ENCODE data around the gene ENG.
"Not testable (repeated sequence)": the region's sequence is repeated elsewhere in the genome, so short reads cannot be mapped to it uniquely, and the experiment has no call there.

ENG gene

DNA sequence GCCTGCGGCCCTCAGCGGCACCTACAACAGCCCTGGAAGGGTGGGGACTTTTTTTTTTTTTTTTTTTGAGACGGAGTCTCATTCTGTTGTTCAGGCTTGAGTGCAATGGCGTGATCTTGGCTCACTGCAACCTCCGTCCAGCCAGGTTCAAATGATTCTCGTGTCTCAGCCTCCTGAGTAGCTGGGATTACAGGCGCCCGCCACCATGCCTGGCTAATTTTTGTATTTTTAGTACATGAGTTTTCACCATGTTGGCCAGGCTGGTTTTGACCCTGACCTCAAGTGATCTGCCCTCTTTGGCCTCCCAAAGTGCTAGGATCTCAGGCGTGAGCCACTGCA is 15.7 kb upstream of the ENG start:
- not testable (repeated sequence) for H3F3A ChIP-seq (ENCODE audit: low read depth); H3K27me3 ChIP-seq (ENCODE audit: insufficient read depth, low read length, poor library complexity, severe bottlenecking); H3K9me3 ChIP-seq (ENCODE audit: insufficient read depth, low read depth, low read length); H3K4me3 ChIP-seq (ENCODE audit: low read length, poor library complexity, severe bottlenecking); H3K79me2 ChIP-seq (ENCODE audit: insufficient read depth, low read length); H3K4me2 ChIP-seq (ENCODE audit: low read depth, low read length, poor library complexity, severe bottlenecking); H4K20me1 ChIP-seq (ENCODE audit: insufficient read depth, low read length, poor library complexity, severe bottlenecking); H2AFZ ChIP-seq (ENCODE audit: low read length); H3K9me2 ChIP-seq (replicated peaks; ENCODE audit: low read depth, low read length); H3K36me3 ChIP-seq (ENCODE audit: insufficient read depth, low read length); H3K9ac ChIP-seq (ENCODE audit: low read depth, low read length, poor library complexity, severe bottlenecking)
- TF ChIP-seq, protein P1, sequence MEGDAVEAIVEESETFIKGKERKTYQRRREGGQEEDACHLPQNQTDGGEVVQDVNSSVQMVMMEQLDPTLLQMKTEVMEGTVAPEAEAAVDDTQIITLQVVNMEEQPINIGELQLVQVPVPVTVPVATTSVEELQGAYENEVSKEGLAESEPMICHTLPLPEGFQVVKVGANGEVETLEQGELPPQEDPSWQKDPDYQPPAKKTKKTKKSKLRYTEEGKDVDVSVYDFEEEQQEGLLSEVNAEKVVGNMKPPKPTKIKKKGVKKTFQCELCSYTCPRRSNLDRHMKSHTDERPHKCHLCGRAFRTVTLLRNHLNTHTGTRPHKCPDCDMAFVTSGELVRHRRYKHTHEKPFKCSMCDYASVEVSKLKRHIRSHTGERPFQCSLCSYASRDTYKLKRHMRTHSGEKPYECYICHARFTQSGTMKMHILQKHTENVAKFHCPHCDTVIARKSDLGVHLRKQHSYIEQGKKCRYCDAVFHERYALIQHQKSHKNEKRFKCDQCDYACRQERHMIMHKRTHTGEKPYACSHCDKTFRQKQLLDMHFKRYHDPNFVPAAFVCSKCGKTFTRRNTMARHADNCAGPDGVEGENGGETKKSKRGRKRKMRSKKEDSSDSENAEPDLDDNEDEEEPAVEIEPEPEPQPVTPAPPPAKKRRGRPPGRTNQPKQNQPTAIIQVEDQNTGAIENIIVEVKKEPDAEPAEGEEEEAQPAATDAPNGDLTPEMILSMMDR (conservative IDR thresholded peaks at IDR 0.05; ENCODE audit: low read length) = 0 out of 2 replicates have a peak, but pooled peaks have one; percentile 21
- peaks cover 14% of the 10 kb centered on the region for H3K4me1 ChIP-seq (ENCODE audit: insufficient read depth, low read length, poor library complexity, severe bottlenecking)

DNA sequence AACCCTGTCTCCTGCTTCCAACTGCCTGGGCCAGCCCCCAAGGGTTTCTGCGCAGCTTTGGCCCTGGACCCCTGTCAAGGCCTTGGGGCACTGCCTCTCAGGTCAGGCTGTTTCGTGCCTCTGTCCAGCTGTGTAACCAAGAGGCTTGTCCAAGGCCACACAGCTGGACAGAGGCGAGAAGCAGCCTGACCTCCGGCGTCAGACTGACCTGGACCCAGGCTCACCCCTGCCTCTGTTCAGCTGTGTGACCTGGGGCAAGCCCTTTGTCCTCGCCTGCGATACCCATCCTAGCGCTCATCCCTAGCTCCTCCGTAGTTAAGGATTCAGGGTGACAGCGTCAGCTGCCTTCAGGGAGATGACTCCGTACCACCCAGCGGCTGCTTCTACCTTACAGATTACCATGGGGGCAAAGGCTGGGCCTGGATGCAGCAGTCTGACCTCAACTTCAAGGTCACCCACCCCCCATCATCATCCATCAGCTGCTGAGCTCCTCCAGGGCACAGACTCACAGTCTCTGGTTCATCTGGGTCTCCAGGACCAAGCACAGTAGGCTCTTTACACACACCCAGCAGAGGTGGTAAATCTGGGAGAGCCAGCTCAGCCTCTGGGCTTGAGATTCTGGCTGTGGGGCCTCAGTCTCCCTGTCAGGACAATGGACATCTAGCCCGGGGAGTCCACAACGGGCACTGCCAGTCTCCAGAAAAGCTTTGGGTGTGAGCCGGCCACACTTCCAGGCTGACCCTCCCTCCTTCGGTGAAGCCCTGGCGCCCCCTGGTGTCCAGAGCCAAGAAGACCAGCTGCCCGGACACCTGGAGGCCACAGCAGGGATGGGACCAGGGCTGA is 15.1 kb upstream of the ENG start:
- Histone ChIP-seq H3K4me2 (ENCODE audit: low read depth, low read length, poor library complexity, severe bottlenecking) (peak overlapping the region; percentile 2), H2AFZ (ENCODE audit: low read length) (no peak overlapping the region), H3K4me3 (ENCODE audit: low read length, poor library complexity, severe bottlenecking) (no peak overlapping the region), H3K9ac (ENCODE audit: low read depth, low read length, poor library complexity, severe bottlenecking) (no peak overlapping the region), H3K9me2 (replicated peaks; ENCODE audit: low read depth, low read length) (no peaks in the 10 kb centered on the region), H4K20me1 (ENCODE audit: insufficient read depth, low read length, poor library complexity, severe bottlenecking) (no peaks in the 10 kb centered on the region), H3F3A (ENCODE audit: low read depth) (peaks cover 12% of the 10 kb centered on the region; the same call in 1 of the 2 replicates), H3K79me2 (ENCODE audit: insufficient read depth, low read length) (no peaks in the 10 kb centered on the region), H3K36me3 (ENCODE audit: insufficient read depth, low read length) (no peaks in the 10 kb centered on the region), H3K9me3 (ENCODE audit: insufficient read depth, low read depth, low read length) (no peaks in the 10 kb centered on the region), H3K4me1 (ENCODE audit: insufficient read depth, low read length, poor library complexity, severe bottlenecking) (peaks cover 20% of the 10 kb centered on the region), H3K27me3 (ENCODE audit: insufficient read depth, low read length, poor library complexity, severe bottlenecking) (no peaks in the 10 kb centered on the region)
- no peak for TF ChIP-seq EZH2phosphoT487 (IDR thresholded peaks at IDR 0.05; ENCODE audit: borderline replicate concordance)
- TF ChIP-seq, protein P1 (conservative IDR thresholded peaks at IDR 0.05; ENCODE audit: low read length) = peak; percentile 93

DNA sequence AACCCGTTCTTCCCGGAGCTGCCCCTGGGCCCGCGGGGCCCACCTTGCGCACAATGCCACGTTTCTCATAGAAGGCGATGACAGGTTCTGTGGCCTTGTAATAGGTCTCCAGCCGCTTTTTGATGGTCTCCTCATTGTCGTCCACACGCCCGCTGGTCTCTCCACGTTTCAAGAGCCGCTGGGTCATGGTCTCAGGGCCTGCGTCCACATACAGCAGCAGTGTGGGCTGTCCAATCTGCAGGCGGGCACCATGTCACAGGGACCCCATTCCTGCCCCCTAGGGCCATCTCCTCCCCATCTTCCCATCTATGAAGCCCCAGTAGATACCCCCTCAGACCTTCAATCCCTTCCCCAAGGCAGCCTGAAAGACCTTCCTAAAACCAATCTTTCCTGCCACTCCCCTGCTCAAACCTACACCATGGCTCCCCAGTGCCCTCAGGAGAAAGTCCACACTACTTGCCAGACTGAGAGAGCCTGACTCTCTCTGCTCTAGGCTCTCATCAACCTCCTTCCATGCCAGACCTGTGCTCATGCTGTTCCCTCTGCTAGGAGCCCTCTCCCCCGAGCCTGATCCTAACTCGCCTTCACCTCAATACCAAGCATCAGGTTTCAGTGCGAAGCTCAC is 13.9 kb upstream of the ENG start:
- TF ChIP-seq, protein P1 (conservative IDR thresholded peaks at IDR 0.05; ENCODE audit: low read length) = no peak
- TF ChIP-seq EZH2phosphoT487 (IDR thresholded peaks at IDR 0.05; ENCODE audit: borderline replicate concordance) = no peak
- H3K4me1 ChIP-seq (ENCODE audit: insufficient read depth, low read length, poor library complexity, severe bottlenecking) = peaks cover 32% of the 10 kb centered on the region

More for the DNA sequence above, 13.9 kb upstream of the ENG start:
- Histone ChIP-seq H3K9me3 (ENCODE audit: insufficient read depth, low read depth, low read length) (no peaks in the 10 kb centered on the region), H3K4me2 (ENCODE audit: low read depth, low read length, poor library complexity, severe bottlenecking) (no peak overlapping the region), H3K9ac (ENCODE audit: low read depth, low read length, poor library complexity, severe bottlenecking) (no peak overlapping the region), H3K9me2 (replicated peaks; ENCODE audit: low read depth, low read length) (no peaks in the 10 kb centered on the region), H3K36me3 (ENCODE audit: insufficient read depth, low read length) (no peaks in the 10 kb centered on the region), H3K79me2 (ENCODE audit: insufficient read depth, low read length) (no peaks in the 10 kb centered on the region), H3K4me3 (ENCODE audit: low read length, poor library complexity, severe bottlenecking) (no peak overlapping the region), H4K20me1 (ENCODE audit: insufficient read depth, low read length, poor library complexity, severe bottlenecking) (no peaks in the 10 kb centered on the region), H3F3A (ENCODE audit: low read depth) (peaks cover 18% of the 10 kb centered on the region; the same call in 1 of the 2 replicates), H2AFZ (ENCODE audit: low read length) (no peak overlapping the region), H3K27me3 (ENCODE audit: insufficient read depth, low read length, poor library complexity, severe bottlenecking) (no peaks in the 10 kb centered on the region)

Data from Loucy (cell line).